SU-DHL-6 (cell line): ENCODE results near the gene NPIPB2.
"Not testable (repeated sequence)": the region's sequence is repeated elsewhere in the genome, so short reads cannot be mapped to it uniquely, and the experiment has no call there.

Experiments used
- H2AFZ ChIP-seq: fragments of 200-600 bp; sonication (generic); 2 replicates; pipeline ENCODE4 v1.6.1; 2014; ENCODE audit warnings: low read depth, mild to moderate bottlenecking, moderate library complexity, mixed read lengths, antibody characterized with exemption, low read length; ENCODE audit not compliant: severe bottlenecking
- H3F3A ChIP-seq: fragments of 200-600 bp; shearing (Covaris generic); 2 replicates; pipeline ENCODE4 v1.6.0; 2016; ENCODE audit warnings: antibody characterized with exemption, mild to moderate bottlenecking; ENCODE audit not compliant: insufficient read depth
- H3K27ac ChIP-seq: fragments of 200-600 bp; sonication (generic); 2 replicates; pipeline ENCODE4 v1.5.1; 2016; ENCODE audit warnings: low read depth, mild to moderate bottlenecking, low read length, moderate library complexity, mixed read lengths
- H3K27me3 ChIP-seq: fragments of 200-600 bp; sonication (generic), shearing (Covaris generic); 2 replicates; pipeline ENCODE4 v1.6.0; 2014; ENCODE audit warnings: mild to moderate bottlenecking, low read length
- H3K36me3 ChIP-seq: fragments of 200-600 bp; sonication (generic); 2 replicates; pipeline ENCODE4 v1.6.1; 2014; ENCODE audit warnings: mild to moderate bottlenecking, low read length, mixed read lengths
- H3K4me2 ChIP-seq: fragments of 300-600, 200-600 bp; shearing (Covaris generic), sonication (generic); 2 replicates; pipeline ENCODE4 v1.6.0; 2014; ENCODE audit warnings: low read length, low read depth, mild to moderate bottlenecking; ENCODE audit not compliant: poor library complexity, severe bottlenecking
- H3K4me3 ChIP-seq: fragments of 200-600 bp; sonication (generic); 2 replicates; pipeline ENCODE4 v1.5.1; 2014; ENCODE audit warnings: antibody characterized with exemption, low read length, mild to moderate bottlenecking, mixed read lengths; ENCODE audit not compliant: insufficient read depth, poor library complexity, severe bottlenecking
- H3K79me2 ChIP-seq: fragments of 200-600 bp; sonication (generic); 2 replicates; pipeline ENCODE4 v1.6.1; 2014; ENCODE audit warnings: mild to moderate bottlenecking, low read length, moderate library complexity; ENCODE audit not compliant: insufficient read depth
- H3K9ac ChIP-seq: fragments of 200-600 bp; sonication (generic); 2 replicates; pipeline ENCODE4 v1.7.0; 2014; ENCODE audit warnings: mild to moderate bottlenecking, low read length
- H3K9me2 ChIP-seq: fragments of 200-600 bp; sonication (generic); replicated peaks from 2 replicates; pipeline ENCODE4 v1.6.1; 2014; ENCODE audit warnings: low read length; ENCODE audit not compliant: insufficient read depth
- H3K9me3 ChIP-seq: fragments of 200-600 bp; sonication (generic); 2 replicates; pipeline ENCODE4 v1.6.1; 2014; ENCODE audit warnings: low read length, mixed read lengths; ENCODE audit not compliant: insufficient read depth
- H4K20me1 ChIP-seq: fragments of 200-600 bp; sonication (generic); 2 replicates; pipeline ENCODE4 v1.6.1; 2014; ENCODE audit warnings: low read depth, mild to moderate bottlenecking, antibody characterized with exemption, low read length, moderate library complexity, mixed read lengths
- EZH2phosphoT487 ChIP-seq: fragments of 200-600 bp; sonication (generic), shearing (Covaris generic); conservative IDR thresholded peaks from 2 replicates; pipeline ENCODE4 v1.6.1; 2018; ENCODE audit warnings: mild to moderate bottlenecking, antibody characterized with exemption, low read length, moderate library complexity, mixed read lengths
- TF ChIP-seq, protein P1 (sequence below): fragments of 200-600 bp; sonication (generic); IDR thresholded peaks from one replicate; pipeline ENCODE4 v1.5.1; 2017; ENCODE audit warnings: antibody characterized with exemption, mild to moderate bottlenecking, low read length, moderate library complexity; ENCODE audit not compliant: insufficient read depth, poor library complexity, severe bottlenecking

NPIPB2 gene

DNA sequence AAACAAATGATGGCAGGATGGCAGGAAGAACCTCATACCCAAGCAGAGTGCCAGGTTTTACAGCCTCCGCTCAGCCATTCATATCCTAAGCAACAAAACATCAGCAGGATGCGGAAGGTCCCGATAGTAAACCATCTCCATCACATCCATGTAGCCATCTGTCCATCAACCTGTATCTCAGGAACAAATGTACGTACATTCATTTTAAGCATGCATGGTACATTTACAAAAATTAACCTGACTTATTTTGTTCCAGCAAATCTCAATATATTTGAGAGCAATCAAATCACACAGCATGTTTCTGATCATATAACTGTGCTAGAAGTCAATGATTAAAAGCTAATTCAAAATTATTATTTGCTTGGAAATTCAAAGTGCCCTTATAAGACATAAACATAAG is at the start of gene NPIPB2:
NPIPB2 (minus strand) TSS at position 101 of the 400 bp plus-strand sequence; CDS start at position 101, 0 bp downstream.
- not testable (repeated sequence) for H3K27ac ChIP-seq, H3F3A ChIP-seq, H2AFZ ChIP-seq, H3K4me2 ChIP-seq, H3K4me3 ChIP-seq, H3K9me3 ChIP-seq, H3K9me2 ChIP-seq, H3K79me2 ChIP-seq, H3K36me3 ChIP-seq, H4K20me1 ChIP-seq, H3K27me3 ChIP-seq, H3K9ac ChIP-seq

DNA sequence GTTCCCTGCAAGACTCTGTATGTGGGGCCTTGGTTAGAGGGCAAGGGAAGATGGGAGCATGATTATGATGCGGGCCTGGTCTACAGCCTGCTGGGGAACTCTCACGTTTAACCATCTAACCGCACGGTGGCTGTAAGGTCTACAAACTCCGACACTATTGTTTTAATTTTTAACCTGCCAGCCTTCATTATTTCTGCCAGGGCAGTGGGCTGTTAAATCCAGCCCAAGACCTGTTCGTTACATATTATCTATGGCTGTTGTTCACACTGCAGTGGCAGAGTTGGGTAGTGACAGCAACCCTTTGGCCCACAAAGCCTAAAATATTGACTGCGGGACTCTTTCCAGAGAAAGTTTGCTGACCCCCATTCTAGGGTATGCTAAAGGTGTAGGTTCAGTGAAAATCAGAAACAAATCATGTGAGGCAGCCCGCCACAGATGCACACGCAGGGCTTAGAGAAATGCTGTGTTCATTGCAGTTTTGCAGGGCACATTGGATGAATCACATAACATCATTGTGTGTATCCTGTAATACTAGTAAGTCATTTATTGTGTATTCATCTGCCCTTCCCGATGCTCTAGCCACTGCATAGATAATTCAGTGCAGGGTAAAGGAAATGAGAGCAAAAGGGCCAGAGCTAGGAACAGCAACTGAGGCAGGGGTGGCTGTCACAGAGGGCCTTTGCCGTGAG is 49.0 kb upstream of the NPIPB2 start:
- H3K79me2 ChIP-seq: peaks cover 71% of the 10 kb centered on the region
- no peaks in the 10 kb centered on the region for H3K27me3 ChIP-seq
- no peak overlapping the region for H3K4me2 ChIP-seq
- no peaks in the 10 kb centered on the region for H3F3A ChIP-seq
- no peak overlapping the region for H2AFZ ChIP-seq
- no peak overlapping the region for H3K4me3 ChIP-seq
- H3K9me2 ChIP-seq: no peaks in the 10 kb centered on the region
- no peak overlapping the region for H3K27ac ChIP-seq
- H4K20me1 ChIP-seq: no peaks in the 10 kb centered on the region
- no peaks in the 10 kb centered on the region for H3K36me3 ChIP-seq
- TF ChIP-seq, protein P1, sequence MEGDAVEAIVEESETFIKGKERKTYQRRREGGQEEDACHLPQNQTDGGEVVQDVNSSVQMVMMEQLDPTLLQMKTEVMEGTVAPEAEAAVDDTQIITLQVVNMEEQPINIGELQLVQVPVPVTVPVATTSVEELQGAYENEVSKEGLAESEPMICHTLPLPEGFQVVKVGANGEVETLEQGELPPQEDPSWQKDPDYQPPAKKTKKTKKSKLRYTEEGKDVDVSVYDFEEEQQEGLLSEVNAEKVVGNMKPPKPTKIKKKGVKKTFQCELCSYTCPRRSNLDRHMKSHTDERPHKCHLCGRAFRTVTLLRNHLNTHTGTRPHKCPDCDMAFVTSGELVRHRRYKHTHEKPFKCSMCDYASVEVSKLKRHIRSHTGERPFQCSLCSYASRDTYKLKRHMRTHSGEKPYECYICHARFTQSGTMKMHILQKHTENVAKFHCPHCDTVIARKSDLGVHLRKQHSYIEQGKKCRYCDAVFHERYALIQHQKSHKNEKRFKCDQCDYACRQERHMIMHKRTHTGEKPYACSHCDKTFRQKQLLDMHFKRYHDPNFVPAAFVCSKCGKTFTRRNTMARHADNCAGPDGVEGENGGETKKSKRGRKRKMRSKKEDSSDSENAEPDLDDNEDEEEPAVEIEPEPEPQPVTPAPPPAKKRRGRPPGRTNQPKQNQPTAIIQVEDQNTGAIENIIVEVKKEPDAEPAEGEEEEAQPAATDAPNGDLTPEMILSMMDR: no peak
- no peak for TF ChIP-seq EZH2phosphoT487
- no peaks in the 10 kb centered on the region for H3K9me3 ChIP-seq
- no peak overlapping the region for H3K9ac ChIP-seq

DNA sequence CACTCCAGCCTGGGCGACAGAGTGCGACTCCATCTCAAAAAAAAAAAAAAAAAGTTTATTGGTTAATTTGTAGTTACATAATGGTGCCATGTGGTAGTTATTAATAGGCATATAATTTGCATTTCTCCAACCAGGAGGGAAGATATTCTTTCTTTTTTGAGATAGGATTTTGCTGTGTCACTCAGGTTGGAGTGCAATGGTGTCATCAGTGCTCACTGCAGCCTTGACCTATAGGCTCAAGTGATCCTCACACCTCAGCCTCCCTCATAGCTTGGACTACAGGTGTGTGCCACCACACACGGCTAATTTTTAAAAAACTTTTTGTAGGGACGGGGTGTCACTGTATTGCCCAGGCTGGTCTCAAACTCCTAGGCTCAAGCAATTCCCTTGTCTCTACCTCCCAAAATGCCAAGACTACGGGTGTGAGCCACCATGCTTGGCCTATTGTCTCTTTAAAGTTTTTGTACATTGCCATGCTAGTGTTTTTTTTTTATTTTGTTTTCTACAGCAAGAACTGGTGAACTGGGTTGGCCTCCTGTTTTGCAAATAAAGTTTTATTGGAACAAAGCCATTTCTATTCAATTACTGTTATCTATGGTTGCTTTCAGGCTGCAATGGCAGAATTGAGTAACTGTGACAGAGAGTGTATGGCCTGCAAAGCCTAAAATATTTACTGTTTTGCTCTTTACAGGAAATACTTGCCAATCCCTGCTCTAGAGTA is 46.6 kb upstream of the NPIPB2 start:
- no peaks in the 10 kb centered on the region for H3K9me3 ChIP-seq
- H3K36me3 ChIP-seq: no peaks in the 10 kb centered on the region
- H2AFZ ChIP-seq: no peak overlapping the region
- H3K27ac ChIP-seq: no peak overlapping the region
- H3K4me3 ChIP-seq: no peak overlapping the region
- no peaks in the 10 kb centered on the region for H4K20me1 ChIP-seq
- TF ChIP-seq EZH2phosphoT487: no peak
- TF ChIP-seq, protein P1: no peak
- no peaks in the 10 kb centered on the region for H3K27me3 ChIP-seq
- no peak overlapping the region for H3K9ac ChIP-seq
- no peaks in the 10 kb centered on the region for H3F3A ChIP-seq
- no peak overlapping the region for H3K4me2 ChIP-seq
- H3K79me2 ChIP-seq: peaks cover 91% of the 10 kb centered on the region
- H3K9me2 ChIP-seq: no peaks in the 10 kb centered on the region

DNA sequence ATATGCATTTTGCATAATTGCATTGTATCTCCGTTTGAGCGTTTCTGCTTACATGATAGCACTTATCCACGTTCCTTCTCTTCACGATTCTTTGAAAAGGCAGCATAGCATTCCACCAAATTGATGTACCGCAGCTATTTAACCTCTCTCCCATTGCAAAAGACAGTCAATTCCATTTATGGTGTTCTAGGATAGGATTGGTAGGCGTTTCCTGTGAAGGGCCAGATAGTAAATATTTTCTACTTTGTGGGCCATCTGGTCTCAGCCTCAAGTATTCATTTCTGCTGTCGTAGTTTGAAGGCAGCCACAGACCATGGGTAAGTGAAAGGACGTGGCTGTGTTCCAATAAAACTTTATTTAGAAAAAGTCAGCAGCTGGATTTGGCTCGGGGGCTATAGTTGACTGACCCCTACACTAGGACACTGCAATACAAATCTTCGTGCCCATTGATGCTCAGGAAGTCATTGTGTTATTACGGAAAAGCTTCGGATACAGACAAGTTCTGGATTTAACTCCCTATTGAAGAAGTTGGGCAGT is 44.7 kb upstream of the NPIPB2 start:
- Histone ChIP-seq H3F3A (no peaks in the 10 kb centered on the region), H3K4me2 (no peak overlapping the region), H3K27ac (no peak overlapping the region), H4K20me1 (no peaks in the 10 kb centered on the region), H3K9ac (no peak overlapping the region), H3K27me3 (no peaks in the 10 kb centered on the region), H3K9me3 (no peaks in the 10 kb centered on the region), H3K4me3 (no peak overlapping the region), H3K79me2 (peaks cover 96% of the 10 kb centered on the region), H2AFZ (no peak overlapping the region), H3K36me3 (no peaks in the 10 kb centered on the region), H3K9me2 (no peaks in the 10 kb centered on the region)
- no peak for TF ChIP-seq EZH2phosphoT487
- TF ChIP-seq, protein P1: no peak
